Stimulated activated CD4-positive, alpha-beta T cell treated with anti-CD3 and anti-CD28 coated beads, Interleukin-4, amount 100 ng/mL, for 48 hours (primary cell): ENCODE data around the gene ARL4A.

Experiments used
- DNase-seq, 2 donors: peaks; one replicate each; pipeline ENCODE4 v3.0.0-alpha.2; 2020; ENCODE audit warnings: low read depth in 2 of 2

ARL4A gene

DNA sequence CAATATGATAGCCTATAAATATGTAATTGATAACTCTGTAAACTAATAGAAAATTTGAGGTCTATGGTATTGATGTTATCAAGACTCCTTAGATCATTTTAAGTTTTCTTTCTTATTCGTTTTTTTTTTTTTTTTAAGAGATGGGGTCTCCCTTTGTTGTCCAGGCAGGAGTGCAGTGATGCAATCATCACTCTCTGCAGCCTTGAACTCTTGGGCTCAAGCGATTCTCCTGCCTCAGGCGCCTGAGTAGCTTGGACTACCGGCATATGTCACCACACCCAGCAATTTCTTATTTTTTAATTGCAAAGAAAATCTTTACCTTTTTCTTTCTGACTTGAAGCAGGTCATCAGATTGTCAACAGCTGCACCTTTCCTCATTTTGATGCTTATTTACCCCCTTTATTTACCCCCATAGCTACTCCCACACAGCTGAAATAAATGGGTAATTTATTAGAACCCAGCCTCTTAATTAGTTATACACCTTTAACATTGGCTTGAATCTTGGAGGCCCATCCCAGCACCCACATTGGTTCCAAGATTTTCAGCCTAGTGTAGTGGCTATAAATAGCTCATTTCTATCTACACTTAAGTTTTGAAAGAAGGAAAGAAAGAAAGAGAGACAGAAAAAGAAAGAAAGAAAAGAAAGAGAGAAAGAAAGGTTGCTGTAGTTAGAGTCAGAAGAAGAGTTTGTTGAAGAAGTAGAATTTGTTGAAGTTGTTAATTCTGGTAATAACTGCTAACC, 38.3 kb downstream of the ARL4A start:
- DNase-seq = no peak

DNA sequence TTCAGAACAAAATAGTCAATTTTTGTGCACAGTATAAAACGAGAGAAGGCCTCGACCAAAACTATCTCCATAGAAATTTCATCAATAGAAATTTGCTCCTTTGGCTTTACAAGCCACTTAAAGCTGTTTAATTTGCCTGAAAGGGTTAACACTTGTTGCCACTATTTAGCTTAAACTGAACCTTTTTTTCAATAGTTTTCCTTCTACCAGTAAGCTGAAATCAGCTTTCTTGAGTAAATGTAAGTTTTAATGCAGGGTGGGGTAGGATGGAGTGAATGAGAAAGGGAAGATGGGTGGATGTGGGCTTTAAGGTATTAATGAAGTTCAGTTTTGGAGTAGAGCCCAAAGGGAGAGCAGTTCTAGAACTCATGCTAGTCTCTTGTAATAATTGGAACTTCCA, 39.5 kb downstream of the ARL4A start:
- no peak for DNase-seq

DNA sequence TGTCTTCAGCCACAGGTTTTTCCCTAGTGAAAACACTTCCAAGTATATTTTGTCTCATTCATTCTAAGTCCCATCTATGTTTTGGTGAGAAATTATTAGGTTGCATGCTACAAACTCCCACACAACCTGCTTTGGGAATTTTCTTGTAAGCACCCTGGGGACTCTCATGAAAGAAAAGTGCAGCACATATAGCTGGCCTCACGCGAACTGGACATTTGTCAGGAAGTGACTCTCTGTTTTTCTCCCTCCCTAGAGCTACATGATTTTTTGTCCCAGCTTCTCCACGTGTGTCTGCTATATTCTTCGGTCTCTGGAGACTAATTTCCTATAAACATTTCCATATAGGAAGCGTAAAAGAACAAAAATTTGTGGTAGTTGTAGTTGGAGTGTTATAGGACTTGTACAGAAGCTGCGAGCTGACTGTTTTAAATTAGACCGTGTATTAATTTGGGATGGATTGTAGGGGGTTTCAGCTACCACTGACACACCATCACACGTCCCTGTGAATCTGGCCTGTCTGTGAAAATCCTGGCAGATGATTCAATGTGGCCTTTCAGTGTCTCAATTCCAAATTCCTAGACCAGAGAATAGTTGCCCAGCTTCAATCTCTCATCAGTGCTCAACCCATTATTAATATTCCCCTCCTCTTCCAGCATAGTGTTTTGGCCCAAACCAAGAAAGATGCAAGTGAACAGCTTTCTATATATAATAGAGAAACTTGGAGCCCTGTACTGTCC, 40.2 kb downstream of the ARL4A start:
- no peak for DNase-seq

DNA sequence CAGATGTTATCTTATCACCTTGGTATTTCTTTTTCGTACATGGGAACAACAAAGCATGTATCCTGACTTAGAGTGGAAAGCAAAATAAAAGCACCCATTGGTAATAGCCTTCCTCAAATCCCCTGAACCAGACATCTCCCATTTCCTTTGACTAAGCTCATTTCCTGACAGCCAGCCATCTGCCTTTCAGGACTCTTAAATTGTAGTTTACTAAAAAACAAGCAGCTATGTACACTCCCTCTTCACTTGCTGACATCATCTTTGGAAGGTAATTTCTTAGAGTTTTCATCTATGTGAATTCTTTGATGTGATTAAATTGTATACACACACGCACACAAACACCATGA, 40.7 kb downstream of the ARL4A start:
- DNase-seq = no peak

DNA sequence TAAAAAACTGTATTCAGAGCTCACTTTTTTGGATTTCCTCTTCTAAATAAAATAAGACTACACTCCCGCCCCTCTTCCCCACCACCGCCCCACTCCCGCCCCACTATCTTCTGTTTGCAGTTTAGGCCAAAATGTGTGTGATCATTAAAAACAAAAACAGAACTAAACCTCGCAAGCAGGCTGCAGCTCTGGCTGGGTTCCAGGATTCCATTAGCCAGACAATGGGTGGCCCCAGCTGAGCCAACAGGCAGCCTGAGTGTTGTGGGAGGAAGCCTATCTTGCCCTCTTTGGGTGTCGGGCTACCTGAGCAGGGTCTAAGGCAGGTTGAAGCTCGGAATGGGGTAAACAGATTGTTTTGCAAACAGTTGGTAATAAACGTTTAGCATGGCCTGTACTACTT, 41.7 kb downstream of the ARL4A start:
- no peak for DNase-seq

DNA sequence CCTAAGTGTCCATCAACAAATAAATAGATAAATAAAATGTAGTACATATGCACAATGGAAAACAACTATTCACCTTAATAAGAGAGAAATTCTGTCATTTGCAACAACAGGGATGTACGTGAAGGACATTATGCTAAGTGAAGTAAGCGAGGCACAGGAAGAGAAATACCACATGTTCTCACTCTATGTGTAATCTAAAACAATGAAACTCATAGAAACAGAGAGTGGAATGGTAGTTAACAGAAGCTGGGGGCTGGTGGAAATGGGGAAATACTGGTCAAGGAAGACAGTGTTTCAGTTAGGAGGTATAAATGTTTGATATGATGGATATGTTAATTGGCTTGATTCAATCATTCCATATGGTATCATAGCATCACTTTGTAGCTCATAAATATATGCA, 43.1 kb downstream of the ARL4A start:
- DNase-seq = no peak

DNA sequence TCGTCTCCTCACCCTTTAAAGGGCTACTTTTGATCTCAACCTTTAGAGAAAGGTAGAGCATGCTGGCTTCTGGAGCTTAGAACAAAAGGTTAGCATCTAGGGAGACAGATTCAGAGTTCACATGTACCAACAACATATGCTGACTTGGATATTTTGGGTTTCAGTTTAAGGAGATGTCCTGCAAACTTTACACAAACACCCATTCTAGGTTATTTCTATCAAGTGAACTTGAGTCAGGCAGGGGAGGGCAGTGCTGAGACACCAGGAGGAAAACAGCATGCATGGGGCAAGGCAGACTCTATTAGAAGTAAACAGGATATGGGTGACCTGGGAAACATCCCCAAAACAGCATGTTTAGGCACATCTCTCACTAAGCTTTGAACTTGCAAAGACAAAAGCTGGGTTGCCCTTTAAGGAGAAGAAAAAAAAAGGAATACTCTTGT, 43.8 kb downstream of the ARL4A start:
- no peak for DNase-seq

DNA sequence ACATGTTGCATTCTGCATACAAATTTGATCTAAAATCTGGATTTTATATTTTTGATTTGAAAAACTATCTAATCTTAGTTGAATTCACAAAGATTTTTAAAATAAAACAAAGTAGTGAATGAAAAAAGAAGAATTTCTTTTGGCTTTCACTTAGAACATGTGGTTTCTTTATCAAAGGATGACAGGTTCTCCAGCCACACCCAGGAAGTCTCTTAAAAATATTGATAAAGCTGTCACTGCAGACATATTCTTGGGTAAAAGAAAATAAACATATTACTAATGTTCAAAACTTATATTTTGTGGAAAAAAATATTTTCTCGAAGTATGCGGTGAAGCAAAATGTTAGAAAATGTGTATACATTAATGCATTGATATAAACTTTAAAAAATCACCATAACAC, 44.3 kb downstream of the ARL4A start:
- DNase-seq = no peak

DNA sequence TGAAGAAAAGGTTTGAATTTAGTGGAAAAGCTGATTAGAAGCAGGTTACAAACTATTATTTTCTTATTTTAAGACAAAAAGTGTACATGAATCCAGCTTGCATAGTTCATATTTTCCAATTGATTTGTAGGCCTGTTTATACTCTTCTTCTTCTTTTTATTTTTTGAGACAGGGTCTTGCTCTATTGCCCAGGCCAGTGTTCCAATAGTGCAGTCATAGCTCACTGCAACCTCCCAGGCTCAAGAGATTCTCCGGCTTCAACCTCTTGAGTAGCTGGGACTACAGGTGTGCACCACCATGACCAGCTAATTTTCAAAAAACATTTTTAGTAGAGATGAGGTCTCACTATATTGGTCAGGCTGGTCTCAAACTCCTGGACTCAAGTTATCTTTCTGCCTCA, 45.0 kb downstream of the ARL4A start:
- DNase-seq = no peak

DNA sequence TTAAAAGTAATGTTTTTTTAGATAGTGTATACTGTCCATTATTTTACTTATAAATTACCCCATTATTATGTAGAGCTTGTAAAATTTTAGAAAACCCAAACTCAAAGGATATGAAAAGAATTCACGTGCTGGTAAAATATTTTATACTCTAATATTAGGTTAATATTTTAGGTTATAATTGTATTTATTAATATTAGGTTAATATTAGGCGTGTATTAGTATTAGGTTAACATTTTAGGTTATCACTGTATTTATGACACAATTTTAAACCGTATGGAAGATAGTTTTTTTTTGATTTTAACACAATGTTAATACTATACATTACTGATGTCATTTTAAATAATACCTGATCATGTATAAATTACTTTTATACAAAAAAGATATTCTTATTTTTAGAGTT, 48.5 kb downstream of the ARL4A start:
- no peak for DNase-seq

DNA sequence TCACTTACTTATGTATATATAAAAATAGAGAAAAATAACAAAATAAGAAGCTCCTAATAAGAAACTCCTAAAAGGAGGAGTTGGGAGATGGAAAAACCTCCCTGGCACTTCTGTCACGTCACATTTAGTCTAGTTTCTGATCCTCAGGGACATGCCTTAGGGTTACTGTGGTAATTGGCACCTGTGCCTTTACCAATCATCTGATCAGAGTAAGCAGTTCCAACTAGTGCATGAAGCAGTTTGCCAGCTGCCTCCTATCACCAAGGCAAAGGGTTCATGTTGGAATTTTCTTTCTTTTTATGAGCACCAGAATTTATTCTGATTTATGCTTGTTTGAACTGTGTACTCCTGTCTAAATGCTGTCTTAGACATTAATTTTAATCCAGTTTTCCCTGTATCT, 49.9 kb downstream of the ARL4A start:
- DNase-seq = no peak

DNA sequence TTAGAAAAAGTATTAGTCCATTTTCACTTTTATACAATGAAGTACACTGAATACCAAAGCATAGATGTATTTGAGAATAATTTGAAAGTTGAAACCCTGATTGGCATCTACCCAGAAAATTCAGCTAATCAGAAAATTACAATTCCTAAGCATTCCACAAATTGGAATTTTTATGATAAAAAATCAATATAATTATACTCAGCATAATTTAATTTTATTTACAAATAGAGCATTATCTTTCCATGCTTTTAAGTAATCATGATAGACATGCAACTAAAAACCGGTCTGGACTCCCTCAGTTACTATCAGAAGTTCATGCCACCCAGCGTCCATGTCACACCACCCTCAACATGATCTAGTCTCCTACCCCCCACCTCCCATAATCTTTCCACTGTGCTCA, 50.4 kb downstream of the ARL4A start:
- DNase-seq = no peak

DNA sequence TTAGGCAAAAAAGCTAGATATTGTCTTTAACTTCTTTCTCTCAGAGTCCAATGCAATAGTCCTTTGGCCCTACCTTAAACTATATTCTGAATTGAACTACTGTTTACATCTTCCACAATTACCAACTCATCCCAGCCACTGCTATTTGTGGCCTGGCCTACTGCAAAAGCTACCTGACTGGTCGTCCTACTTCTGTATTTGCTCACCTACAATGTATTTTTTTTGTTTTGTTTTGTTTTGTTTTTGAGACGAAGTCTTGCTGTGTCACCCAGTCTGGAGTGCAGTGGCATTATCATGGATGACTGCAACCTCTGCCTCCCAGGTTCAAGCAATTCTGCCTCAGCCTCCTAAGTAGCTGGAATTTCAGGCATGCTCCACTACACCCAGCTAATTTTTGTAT, 51.2 kb downstream of the ARL4A start:
- DNase-seq = no peak
